ENCODE measurements around the gene E2F4.

Gene E2F4

DNA sequence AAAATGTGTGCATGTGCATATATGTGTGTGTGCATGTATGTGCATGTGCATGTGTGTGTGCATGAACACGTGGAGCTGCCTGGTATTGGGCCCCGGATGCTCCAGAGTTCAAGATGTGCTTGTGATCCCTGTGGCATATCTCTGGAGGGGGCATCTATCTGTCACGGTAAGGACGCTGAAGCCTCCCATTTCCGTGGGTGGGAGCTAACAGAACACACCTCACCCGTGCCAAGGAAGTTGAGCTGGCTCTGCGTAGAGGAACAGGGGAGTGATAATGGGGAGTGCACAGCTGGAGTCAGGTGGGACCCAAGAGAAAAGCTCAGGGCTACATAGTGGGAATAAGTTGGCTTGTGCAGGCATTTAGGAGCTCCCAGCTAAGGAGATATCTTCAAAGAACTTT, 19.7 kb downstream of the E2F4 start:
- no peak for DNase-seq (ENCODE audit: low read depth)
- TF ChIP-seq, protein P1, sequence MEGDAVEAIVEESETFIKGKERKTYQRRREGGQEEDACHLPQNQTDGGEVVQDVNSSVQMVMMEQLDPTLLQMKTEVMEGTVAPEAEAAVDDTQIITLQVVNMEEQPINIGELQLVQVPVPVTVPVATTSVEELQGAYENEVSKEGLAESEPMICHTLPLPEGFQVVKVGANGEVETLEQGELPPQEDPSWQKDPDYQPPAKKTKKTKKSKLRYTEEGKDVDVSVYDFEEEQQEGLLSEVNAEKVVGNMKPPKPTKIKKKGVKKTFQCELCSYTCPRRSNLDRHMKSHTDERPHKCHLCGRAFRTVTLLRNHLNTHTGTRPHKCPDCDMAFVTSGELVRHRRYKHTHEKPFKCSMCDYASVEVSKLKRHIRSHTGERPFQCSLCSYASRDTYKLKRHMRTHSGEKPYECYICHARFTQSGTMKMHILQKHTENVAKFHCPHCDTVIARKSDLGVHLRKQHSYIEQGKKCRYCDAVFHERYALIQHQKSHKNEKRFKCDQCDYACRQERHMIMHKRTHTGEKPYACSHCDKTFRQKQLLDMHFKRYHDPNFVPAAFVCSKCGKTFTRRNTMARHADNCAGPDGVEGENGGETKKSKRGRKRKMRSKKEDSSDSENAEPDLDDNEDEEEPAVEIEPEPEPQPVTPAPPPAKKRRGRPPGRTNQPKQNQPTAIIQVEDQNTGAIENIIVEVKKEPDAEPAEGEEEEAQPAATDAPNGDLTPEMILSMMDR (IDR thresholded peaks at IDR 0.05; ENCODE audit: control insufficient read depth, extremely low read depth, insufficient read depth), result no peak

DNA sequence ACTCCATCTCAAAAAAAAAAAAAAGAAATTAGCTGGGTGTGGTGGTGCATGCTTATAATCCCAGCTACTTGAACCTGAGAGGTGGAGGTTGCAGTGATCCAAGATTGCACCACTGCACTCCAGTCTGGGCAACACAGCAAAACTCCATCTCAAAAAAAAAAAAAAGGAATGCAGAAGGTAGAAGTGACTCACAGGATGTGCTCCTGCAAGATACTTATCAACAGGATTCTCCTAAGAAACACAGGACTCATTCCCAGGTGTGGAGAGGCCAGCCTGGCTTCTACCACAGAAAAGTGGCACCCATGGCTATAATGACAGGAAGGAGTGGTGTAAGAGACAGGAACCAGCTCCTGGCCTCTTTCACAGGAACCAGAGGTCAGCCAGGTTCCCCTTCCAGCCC, 20.8 kb downstream of the E2F4 start:
- TF ChIP-seq, protein P1 (IDR thresholded peaks at IDR 0.05; ENCODE audit: control insufficient read depth, extremely low read depth, insufficient read depth), result no peak
- H3K4me3 ChIP-seq (ENCODE audit: low read depth, low read length), result no peak overlapping the region
- DNase-seq (ENCODE audit: low read depth), result no peak

More for the DNA sequence above, 19.7 kb downstream of the E2F4 start:
- H3K4me3 ChIP-seq (ENCODE audit: low read depth, low read length), result no peak overlapping the region

DNA sequence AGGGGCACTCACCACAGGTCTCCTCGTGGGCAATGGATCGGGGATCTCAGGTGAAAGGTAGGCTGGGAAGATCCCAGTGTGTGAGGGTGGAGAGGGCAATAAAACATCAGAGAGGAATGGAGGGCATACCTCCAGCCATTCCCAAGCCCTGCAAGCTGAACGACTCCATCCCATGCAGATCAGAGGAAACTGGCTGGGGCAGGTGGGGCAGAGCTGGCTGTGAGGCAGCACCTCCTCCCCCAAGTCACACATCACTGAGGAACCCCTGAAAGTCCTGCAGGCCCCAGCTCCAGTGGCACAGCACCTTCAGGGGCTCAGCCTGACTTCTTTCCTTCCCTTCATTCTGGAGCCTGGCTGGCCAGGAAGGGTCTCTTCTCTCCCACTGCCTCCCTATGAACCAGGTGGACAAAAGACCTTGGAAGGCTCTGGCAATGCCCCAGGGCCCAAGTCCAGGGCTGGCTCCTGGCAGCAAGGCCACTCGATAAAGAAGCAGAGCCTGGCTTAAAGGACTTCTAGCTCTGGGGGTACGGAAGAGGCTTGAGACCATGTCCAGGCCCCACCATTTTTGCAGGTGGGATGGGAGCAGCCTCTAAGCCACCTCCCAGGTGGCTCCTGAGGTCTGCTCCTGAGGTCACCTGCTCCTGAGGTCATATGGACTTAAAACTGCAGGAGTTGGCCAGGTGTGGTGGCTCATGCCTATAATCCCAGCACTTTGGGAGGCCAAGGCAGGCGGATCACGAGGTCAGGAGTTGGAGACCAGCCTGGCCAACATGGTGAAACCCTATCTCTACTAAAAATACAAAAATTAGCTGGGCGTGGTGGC, 21.5 kb downstream of the E2F4 start:
- H3K4me3 ChIP-seq (ENCODE audit: low read depth, low read length), result no peak overlapping the region
- DNase-seq (ENCODE audit: low read depth), result no peak
- TF ChIP-seq, protein P1 (IDR thresholded peaks at IDR 0.05; ENCODE audit: control insufficient read depth, extremely low read depth, insufficient read depth), result no peak

DNA sequence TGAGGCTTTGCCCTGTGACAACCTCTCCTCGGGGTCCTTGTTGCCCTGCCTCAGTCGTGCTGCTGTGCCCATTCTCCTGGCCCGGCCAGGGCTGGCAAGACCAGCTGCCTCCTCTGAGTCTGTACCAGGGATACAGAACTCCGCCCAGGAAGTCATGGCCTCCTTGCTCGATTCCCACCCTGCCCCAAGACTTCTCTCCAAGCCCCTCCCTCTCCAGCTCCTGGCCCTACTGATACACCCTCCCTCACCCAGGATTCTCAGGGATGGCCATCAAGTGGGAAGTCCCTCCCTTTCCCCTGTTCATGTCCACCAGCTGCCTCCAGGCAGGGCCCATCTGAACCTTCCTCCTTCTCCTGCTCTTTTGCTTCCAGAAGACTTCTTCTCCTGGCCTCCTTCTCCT, 23.8 kb downstream of the E2F4 start:
- no peak for DNase-seq (ENCODE audit: low read depth)
- TF ChIP-seq, protein P1 (IDR thresholded peaks at IDR 0.05; ENCODE audit: control insufficient read depth, extremely low read depth, insufficient read depth), result no peak
- no peak overlapping the region for H3K4me3 ChIP-seq (ENCODE audit: low read depth, low read length)

DNA sequence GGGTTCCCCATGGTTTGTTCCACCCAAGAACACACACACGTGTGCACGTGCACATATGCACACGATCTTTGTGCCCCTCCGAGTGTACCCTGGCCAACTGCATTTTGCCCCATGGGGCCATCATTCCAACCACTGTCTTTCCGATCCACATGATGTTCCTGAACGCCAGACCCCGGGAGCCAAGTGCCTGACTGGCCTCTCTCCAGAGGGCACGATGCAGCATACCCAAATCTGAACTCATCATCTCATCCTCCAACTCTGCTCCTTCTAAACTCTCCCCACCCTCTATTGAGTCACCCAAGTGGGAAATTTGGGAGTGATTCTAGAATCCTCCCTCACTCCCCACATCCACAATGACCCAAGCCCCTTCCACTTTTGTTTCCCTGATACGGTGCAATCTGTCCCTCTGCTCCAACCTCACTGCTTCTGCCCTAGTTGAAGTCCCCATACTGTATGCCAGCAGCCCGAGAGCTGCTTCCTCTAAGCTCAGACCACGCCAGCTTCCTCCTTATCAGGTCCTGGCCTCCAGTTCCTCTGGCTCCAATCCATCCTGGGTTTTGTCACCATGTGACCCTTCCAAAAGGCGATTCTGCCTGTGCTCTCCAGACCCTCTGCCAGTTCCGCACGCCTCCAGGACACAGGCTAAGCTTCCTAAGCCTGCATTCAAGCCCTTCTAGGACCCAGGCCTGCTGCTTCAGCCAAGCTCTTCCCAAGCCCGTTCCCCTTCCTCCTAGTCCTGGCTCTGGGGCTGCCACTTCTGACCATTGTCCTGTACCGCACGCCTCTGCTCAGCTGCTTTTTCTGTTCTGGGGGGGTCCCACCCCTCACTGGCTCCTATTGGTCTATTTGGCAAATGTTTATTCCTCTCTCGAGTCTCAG, 24.9 kb downstream of the E2F4 start:
- no peak for DNase-seq (ENCODE audit: low read depth)
- TF ChIP-seq, protein P1 (IDR thresholded peaks at IDR 0.05; ENCODE audit: control insufficient read depth, extremely low read depth, insufficient read depth), result no peak
- H3K4me3 ChIP-seq (ENCODE audit: low read depth, low read length), result no peak overlapping the region

DNA sequence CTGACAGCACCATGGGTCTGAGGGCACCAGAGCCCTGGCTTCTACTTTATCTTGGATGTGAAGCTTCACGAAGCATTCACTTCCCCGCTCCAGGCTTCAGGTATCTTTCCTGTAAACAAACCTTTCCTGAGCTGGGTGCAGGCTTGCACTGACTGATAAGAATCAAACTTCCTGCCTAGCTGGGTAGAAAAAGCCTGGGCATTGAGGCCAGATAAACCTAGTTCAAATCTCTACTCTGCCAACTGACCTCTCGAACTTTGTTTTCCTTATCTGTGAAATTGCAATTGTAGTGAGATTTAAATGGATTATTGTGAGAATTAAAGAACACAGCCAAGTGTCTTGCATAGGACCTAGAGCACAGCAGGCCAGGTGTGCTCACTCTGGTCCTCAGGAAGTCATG, 32.0 kb downstream of the E2F4 start:
- TF ChIP-seq, protein P1 (IDR thresholded peaks at IDR 0.05; ENCODE audit: control insufficient read depth, extremely low read depth, insufficient read depth), result no peak
- no peak overlapping the region for H3K4me3 ChIP-seq (ENCODE audit: low read depth, low read length)
- DNase-seq (ENCODE audit: low read depth), result peak; percentile 46

Data from LNCaP clone FGC (cell line).